HEK293 (cell line): ENCODE data around the gene DISC1.

ENCODE experiments used
- CTCF ChIA-PET: fragments of 350-600 bp; formaldehyde crosslinking; extraction: SDS; loops from one replicate; lab custom pipeline; 2021; ENCODE audit warnings: antibody characterized with exemption; lab: Yijun Ruan, JAX
- POLR2A ChIA-PET: fragments of 300-600 bp; formaldehyde crosslinking; extraction: SDS; loops from one replicate; lab custom pipeline; 2020; ENCODE audit warnings: antibody characterized with exemption, inconsistent platforms; lab: Yijun Ruan, JAX
- H3K27ac ChIP-seq: fragments of 200-500 bp; sonication (Bioruptor generic); 2 replicates; pipeline ENCODE4 v1.5.1; 2014; ENCODE audit warnings: low read depth, low read length, control low read depth, inconsistent platforms; ENCODE audit errors: extremely low read depth
- H3K36me3 ChIP-seq, 2 experiments: fragments of 200-500 bp in 1 of 2; sonication (Bioruptor generic) in 1 of 2; 1 replicate in 1 of 2; 2 replicates in 1 of 2; pipeline ENCODE4 v1.5.1; 2014 to 2017; ENCODE audit warnings: inconsistent platforms in 2 of 2, low read length in 2 of 2; ENCODE audit not compliant: control insufficient read depth in 2 of 2, insufficient read depth in 1 of 2
- H3K4me1 ChIP-seq: fragments of 200-500 bp; sonication (Bioruptor generic); 2 replicates; pipeline ENCODE4 v1.5.1; 2014; ENCODE audit warnings: mild to moderate bottlenecking, low read length, inconsistent platforms; ENCODE audit not compliant: control insufficient read depth, insufficient read depth
- H3K4me3 ChIP-seq: 2 replicates; pipeline ENCODE4 v1.5.1; 2011; ENCODE audit warnings: low read depth, mild to moderate bottlenecking, control low read depth, low read length, moderate library complexity
- H3K9me3 ChIP-seq: fragments of 200-500 bp; sonication (Bioruptor generic); 2 replicates; pipeline ENCODE4 v1.5.1; 2014; ENCODE audit warnings: low read depth, low read length, inconsistent platforms; ENCODE audit not compliant: control insufficient read depth, insufficient read depth
- BCL11A ChIP-seq: fragments of 450-650 bp; formaldehyde crosslinking; IDR thresholded peaks from 2 replicates; pipeline ENCODE4 v1.5.1; 2016; ENCODE audit warnings: low read depth, missing biosample characterization, missing genetic modification characterization
- GLI4 ChIP-seq: fragments of 450-650 bp; formaldehyde crosslinking; IDR thresholded peaks from 2 replicates; pipeline ENCODE4 v1.5.1; 2016; ENCODE audit warnings: missing biosample characterization, missing genetic modification characterization
- ZFP37 ChIP-seq: fragments of 450-650 bp; formaldehyde crosslinking; IDR thresholded peaks from 2 replicates; pipeline ENCODE4 v1.5.1; 2016; ENCODE audit warnings: missing biosample characterization, missing genetic modification characterization
- ZNF10 ChIP-seq: fragments of 450-650 bp; formaldehyde crosslinking; IDR thresholded peaks from 2 replicates; pipeline ENCODE4 v1.5.1; 2017; ENCODE audit warnings: missing biosample characterization, missing genetic modification characterization
- ZNF121 ChIP-seq: fragments of 450-650 bp; formaldehyde crosslinking; IDR thresholded peaks from 2 replicates; pipeline ENCODE4 v1.5.1; 2016; ENCODE audit warnings: missing biosample characterization, missing genetic modification characterization
- ZNF391 ChIP-seq: fragments of 450-650 bp; formaldehyde crosslinking; IDR thresholded peaks from 2 replicates; pipeline ENCODE4 v1.5.1; 2016; ENCODE audit warnings: low read depth, missing biosample characterization, missing genetic modification characterization, borderline replicate concordance
- ZNF521 ChIP-seq: fragments of 450-650 bp; formaldehyde crosslinking; IDR thresholded peaks from 2 replicates; pipeline ENCODE4 v1.5.1; 2017; ENCODE audit warnings: missing biosample characterization, mild to moderate bottlenecking, missing genetic modification characterization
- ZNF544 ChIP-seq: fragments of 450-650 bp; formaldehyde crosslinking; IDR thresholded peaks from 2 replicates; pipeline ENCODE4 v1.5.0; 2017; ENCODE audit warnings: missing biosample characterization, missing genetic modification characterization
- ZNF558 ChIP-seq: fragments of 450-650 bp; formaldehyde crosslinking; IDR thresholded peaks from 2 replicates; pipeline ENCODE4 v1.5.1; 2016; ENCODE audit warnings: missing biosample characterization, missing genetic modification characterization
- ZNF600 ChIP-seq: fragments of 450-650 bp; formaldehyde crosslinking; IDR thresholded peaks from 2 replicates; pipeline ENCODE4 v1.5.1; 2016; ENCODE audit warnings: missing biosample characterization, missing genetic modification characterization
- ZNF707 ChIP-seq: fragments of 450-650 bp; formaldehyde crosslinking; IDR thresholded peaks from 2 replicates; pipeline ENCODE4 v1.5.1; 2016; ENCODE audit warnings: missing biosample characterization, missing genetic modification characterization
- ZNF76 ChIP-seq: fragments of 450-650 bp; formaldehyde crosslinking; IDR thresholded peaks from 2 replicates; pipeline ENCODE4; 2016; ENCODE audit warnings: low read depth, missing biosample characterization, missing genetic modification characterization, borderline replicate concordance
- TF ChIP-seq, protein P1 (sequence below): fragments of 450-650 bp; formaldehyde crosslinking; IDR thresholded peaks from 2 replicates; pipeline ENCODE4 v1.5.0; 2017; ENCODE audit warnings: missing biosample characterization, missing genetic modification characterization, borderline replicate concordance
- TF ChIP-seq, protein P2 (sequence below): fragments of 450-650 bp; formaldehyde crosslinking; IDR thresholded peaks from 2 replicates; pipeline ENCODE4 v1.5.1; 2016; ENCODE audit warnings: missing biosample characterization, missing genetic modification characterization
- TF ChIP-seq, protein P3 (sequence below): fragments of 450-650 bp; formaldehyde crosslinking; IDR thresholded peaks from 2 replicates; pipeline ENCODE4 v1.5.1; 2017; ENCODE audit warnings: missing biosample characterization, missing genetic modification characterization
- TF ChIP-seq, protein P4 (sequence below): fragments of 450-650 bp; formaldehyde crosslinking; IDR thresholded peaks from 2 replicates; pipeline ENCODE4 v1.5.1; 2016; ENCODE audit warnings: missing biosample characterization, missing genetic modification characterization, low read depth

Gene DISC1

DNA sequence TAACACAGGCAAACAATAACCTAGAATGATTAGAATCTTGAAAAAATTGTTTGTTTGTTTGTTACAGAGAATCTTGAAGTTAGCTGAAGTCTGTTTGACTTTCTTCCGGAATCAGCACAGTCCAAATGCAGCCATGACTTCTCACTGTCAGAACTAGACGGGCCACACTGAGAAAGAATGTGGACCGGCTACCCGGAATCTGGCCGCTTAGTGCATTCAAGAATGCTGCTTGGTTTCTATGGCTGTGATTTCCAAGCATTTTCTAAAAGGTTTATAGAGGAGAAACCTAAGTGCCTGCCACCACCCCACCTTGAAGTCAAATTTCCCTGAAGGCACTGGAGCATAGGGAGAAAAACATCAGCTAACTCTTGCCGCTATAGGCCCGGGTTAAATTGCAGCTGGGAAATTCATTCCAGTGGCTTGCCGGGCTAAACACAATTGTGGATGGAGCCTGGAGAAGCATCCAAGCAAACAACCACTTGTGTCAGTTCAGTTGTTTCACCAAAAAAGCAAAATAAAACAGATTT lies 231.1 kb downstream of the DISC1 start:
- ChIA-PET POLR2A (no interaction called here), CTCF (interaction anchor here (0.6 to 3.1 kb wide), 3 partner anchors 8 to 256 kb away, joined by 3 to 15 read pairs (median 4); no protein-coding TSS in a partner anchor)
- Histone ChIP-seq H3K36me3 (no peaks in the 10 kb centered on the region), H3K27ac (no peak overlapping the region), H3K9me3 (no peaks in the 10 kb centered on the region), H3K4me1 (no peaks in the 10 kb centered on the region), H3K4me3 (no peak overlapping the region)
- TF ChIP-seq, protein P1, sequence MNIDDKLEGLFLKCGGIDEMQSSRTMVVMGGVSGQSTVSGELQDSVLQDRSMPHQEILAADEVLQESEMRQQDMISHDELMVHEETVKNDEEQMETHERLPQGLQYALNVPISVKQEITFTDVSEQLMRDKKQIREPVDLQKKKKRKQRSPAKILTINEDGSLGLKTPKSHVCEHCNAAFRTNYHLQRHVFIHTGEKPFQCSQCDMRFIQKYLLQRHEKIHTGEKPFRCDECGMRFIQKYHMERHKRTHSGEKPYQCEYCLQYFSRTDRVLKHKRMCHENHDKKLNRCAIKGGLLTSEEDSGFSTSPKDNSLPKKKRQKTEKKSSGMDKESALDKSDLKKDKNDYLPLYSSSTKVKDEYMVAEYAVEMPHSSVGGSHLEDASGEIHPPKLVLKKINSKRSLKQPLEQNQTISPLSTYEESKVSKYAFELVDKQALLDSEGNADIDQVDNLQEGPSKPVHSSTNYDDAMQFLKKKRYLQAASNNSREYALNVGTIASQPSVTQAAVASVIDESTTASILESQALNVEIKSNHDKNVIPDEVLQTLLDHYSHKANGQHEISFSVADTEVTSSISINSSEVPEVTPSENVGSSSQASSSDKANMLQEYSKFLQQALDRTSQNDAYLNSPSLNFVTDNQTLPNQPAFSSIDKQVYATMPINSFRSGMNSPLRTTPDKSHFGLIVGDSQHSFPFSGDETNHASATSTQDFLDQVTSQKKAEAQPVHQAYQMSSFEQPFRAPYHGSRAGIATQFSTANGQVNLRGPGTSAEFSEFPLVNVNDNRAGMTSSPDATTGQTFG (tag by site-specific recombination), result no peak
- TF ChIP-seq ZNF76 (tag by site-specific recombination), result no peak

DNA sequence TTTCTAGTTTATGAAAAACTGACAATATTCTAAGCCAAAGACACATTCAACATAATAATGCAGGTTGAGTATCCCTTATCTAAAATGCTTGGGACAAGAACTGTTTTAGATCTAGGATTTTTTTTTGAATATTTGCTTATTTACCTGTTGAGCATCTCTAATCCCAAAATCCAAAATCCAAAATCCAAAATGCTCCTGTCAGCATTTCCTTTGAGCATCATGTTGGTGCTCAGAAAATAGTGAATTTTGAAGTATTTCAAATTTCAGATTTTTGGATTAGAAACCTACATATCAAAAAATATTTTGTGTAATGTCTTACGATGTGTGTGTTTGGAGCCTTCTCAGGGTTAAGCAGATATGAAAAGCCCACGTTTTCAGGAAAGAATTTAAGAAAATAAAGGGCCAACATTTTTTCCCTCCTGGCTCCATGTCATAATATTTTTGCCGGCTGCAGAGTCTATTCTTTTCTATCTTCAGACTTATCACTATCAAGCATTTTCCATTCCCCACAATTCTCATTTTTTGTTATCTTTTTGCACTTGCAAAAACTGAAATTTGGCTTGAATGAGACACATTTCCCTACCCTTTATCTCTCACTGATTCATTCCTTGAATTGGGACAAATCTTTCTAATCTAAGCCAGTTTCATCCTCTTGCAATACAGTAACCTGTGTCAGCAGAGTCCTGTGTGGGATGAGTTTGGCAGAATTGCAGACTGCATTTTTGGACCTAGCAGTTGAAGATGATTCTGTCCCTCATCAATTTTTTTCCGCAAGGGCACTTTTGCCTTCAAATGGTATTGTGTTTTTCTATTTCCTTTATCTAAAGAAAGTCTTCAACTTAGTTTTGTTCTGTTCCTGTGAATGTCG lies 233.9 kb downstream of the DISC1 start:
- Histone ChIP-seq H3K9me3 (no peaks in the 10 kb centered on the region), H3K27ac (no peak overlapping the region), H3K4me3 (no peak overlapping the region), H3K4me1 (no peaks in the 10 kb centered on the region), H3K36me3 (no peaks in the 10 kb centered on the region)
- ChIA-PET POLR2A (no interaction called here), CTCF (no interaction called here)
- TF ChIP-seq ZNF600 (tag by site-specific recombination) (no peak), ZNF10 (tag by site-specific recombination) (peak; percentile 40; the same call in 1 of the 2 replicates)
- TF ChIP-seq, protein P2, sequence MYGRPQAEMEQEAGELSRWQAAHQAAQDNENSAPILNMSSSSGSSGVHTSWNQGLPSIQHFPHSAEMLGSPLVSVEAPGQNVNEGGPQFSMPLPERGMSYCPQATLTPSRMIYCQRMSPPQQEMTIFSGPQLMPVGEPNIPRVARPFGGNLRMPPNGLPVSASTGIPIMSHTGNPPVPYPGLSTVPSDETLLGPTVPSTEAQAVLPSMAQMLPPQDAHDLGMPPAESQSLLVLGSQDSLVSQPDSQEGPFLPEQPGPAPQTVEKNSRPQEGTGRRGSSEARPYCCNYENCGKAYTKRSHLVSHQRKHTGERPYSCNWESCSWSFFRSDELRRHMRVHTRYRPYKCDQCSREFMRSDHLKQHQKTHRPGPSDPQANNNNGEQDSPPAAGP (tag by site-specific recombination), result no peak
- TF ChIP-seq, protein P3, sequence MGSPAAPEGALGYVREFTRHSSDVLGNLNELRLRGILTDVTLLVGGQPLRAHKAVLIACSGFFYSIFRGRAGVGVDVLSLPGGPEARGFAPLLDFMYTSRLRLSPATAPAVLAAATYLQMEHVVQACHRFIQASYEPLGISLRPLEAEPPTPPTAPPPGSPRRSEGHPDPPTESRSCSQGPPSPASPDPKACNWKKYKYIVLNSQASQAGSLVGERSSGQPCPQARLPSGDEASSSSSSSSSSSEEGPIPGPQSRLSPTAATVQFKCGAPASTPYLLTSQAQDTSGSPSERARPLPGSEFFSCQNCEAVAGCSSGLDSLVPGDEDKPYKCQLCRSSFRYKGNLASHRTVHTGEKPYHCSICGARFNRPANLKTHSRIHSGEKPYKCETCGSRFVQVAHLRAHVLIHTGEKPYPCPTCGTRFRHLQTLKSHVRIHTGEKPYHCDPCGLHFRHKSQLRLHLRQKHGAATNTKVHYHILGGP, result no peak

DNA sequence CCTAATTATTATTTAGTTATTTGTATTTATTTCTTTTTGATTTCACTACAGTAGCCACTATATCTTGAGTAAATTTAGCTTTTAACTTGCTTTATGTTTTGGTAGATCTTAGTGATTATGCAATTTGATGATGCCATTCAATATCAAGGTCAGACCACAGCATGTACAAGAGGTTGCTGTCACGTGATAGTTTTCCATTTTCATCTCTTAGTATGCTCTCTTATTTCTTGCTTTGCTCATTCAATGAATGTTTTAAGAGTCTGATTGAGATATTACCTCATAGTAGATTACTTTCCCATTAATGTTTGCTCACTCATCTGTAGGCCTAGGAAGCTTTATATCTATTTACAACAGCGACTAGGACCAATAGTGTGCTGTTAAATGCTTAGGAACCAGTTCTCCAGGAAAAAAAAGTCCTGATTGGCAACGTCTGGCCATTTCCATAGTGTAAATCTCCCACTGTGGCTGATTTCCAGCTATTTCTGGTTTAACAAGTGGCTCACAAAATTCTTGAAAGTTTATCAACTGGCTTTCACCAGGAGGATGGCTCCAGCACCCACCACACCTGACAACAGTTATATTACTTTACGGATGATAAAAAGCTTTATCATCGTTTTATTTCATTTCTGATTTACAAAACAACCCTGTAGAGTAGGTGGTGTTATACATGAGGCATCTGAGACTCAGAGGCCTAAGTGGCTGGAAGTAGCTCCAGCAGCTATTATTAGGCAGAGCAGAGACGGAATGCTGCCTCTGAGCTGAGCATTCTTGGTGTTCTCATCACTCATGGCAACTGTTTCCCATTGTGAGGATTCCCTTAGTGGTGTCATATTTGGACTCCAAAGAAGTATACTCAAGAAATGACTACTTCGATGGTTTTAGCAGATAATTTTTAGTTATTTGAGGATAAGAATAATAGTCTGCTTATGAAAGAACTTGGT lies 235.2 kb downstream of the DISC1 start:
- Histone ChIP-seq H3K27ac (no peak overlapping the region), H3K36me3 (no peaks in the 10 kb centered on the region), H3K9me3 (no peaks in the 10 kb centered on the region), H3K4me3 (no peak overlapping the region), H3K4me1 (no peaks in the 10 kb centered on the region; the same call in 1 of the 2 replicates)
- ChIA-PET POLR2A (no interaction called here), CTCF (interaction anchor here (0.8 to 1.4 kb wide), 3 partner anchors 16 to 423 kb away, joined by 3 to 4 read pairs (median 3); no protein-coding TSS in a partner anchor)
- no peak for TF ChIP-seq ZNF521 (tag by site-specific recombination)

DNA sequence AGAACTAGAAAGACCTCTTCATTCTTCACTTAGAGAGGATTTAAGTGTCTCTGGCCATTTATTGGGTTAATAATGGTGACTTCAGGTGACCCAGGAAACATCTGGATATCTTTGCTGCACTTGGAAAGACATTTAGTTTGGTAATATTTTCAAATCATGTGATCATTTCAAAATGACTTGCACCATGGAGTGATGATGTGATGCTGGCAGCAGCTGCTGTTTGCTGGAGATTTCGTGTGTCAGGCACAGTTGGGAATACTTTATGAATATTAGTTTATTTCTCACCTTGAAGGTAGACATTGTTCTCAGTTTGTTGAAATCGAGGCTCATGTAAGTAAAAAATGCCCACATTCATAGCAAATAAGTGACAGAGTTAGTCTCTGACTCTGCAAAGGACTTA lies 236.0 kb downstream of the DISC1 start:
- ChIA-PET POLR2A (interaction anchor here (0.7 kb wide), 1 partner anchor 165 kb away, joined by 5 read pairs; no protein-coding TSS in a partner anchor), CTCF (interaction anchor here (0.5 to 1.4 kb wide), 3 partner anchors 69 to 522 kb away, joined by 3 to 4 read pairs (median 3); no protein-coding TSS in a partner anchor)
- Histone ChIP-seq H3K4me1 (no peaks in the 10 kb centered on the region; the same call in 1 of the 2 replicates), H3K36me3 (no peaks in the 10 kb centered on the region), H3K9me3 (no peaks in the 10 kb centered on the region), H3K27ac (no peak overlapping the region), H3K4me3 (no peak overlapping the region)
- TF ChIP-seq ZFP37 (tag by site-specific recombination) (no peak), ZNF707 (tag by site-specific recombination) (no peak), ZNF121 (no peak), ZNF558 (tag by site-specific recombination) (no peak), ZNF544 (tag by site-specific recombination) (no peak), BCL11A (tag by site-specific recombination) (no peak), GLI4 (no peak), ZNF391 (tag by site-specific recombination) (no peak)
- TF ChIP-seq, protein P4, sequence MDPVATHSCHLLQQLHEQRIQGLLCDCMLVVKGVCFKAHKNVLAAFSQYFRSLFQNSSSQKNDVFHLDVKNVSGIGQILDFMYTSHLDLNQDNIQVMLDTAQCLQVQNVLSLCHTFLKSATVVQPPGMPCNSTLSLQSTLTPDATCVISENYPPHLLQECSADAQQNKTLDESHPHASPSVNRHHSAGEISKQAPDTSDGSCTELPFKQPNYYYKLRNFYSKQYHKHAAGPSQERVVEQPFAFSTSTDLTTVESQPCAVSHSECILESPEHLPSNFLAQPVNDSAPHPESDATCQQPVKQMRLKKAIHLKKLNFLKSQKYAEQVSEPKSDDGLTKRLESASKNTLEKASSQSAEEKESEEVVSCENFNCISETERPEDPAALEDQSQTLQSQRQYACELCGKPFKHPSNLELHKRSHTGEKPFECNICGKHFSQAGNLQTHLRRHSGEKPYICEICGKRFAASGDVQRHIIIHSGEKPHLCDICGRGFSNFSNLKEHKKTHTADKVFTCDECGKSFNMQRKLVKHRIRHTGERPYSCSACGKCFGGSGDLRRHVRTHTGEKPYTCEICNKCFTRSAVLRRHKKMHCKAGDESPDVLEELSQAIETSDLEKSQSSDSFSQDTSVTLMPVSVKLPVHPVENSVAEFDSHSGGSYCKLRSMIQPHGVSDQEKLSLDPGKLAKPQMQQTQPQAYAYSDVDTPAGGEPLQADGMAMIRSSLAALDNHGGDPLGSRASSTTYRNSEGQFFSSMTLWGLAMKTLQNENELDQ, result no peak
